NCI-H187 (cell line): ENCODE data around the gene BRAP.
"Not testable (repeated sequence)": the region's sequence is repeated elsewhere in the genome, so short reads cannot be mapped to it uniquely, and the experiment has no call there.

ENCODE experiments used
- DNase-seq, 2 experiments: peaks; one replicate each; lab custom pipeline; 2025; lab: John Stamatoyannopoulos, UW

BRAP gene, protein sequence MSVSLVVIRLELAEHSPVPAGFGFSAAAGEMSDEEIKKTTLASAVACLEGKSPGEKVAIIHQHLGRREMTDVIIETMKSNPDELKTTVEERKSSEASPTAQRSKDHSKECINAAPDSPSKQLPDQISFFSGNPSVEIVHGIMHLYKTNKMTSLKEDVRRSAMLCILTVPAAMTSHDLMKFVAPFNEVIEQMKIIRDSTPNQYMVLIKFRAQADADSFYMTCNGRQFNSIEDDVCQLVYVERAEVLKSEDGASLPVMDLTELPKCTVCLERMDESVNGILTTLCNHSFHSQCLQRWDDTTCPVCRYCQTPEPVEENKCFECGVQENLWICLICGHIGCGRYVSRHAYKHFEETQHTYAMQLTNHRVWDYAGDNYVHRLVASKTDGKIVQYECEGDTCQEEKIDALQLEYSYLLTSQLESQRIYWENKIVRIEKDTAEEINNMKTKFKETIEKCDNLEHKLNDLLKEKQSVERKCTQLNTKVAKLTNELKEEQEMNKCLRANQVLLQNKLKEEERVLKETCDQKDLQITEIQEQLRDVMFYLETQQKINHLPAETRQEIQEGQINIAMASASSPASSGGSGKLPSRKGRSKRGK

DNA sequence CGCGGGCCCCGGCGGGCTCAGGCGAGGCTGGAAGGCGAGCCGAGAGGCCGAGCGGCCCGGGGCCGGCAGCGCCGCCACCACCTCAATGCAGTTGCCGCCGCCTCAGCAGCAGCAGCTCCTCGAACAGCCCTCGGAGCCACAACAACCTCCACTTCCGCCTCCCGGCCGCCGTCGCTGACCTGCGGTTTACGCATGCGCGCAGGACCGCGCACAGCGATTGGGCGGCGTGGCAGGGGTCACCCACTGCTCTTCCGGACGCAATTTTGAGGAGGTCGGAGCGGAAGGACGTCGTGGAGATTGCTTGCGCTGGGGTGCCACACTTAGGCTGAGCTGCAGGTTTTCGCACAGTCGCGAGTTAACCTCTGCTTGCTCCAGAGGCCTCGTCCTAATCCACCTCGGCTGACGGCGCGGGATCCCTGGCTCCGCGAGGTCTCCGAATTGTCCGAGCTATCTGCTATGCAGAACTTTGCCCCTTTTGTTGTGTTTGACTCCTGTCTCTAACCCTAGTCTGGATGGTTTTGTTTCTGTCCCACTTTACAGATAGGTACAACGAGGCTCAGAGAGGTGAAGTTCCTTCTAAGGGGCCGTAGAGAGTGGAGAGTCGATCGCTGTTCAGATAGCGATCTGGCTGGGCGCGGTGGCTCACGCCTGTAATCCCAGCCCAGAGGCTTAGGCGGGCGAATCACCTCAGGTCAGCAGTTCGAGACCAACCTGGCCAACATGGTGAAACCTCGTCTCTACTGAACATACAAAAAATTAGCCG, at the start of gene BRAP, which contains the start of gene ACAD10:
TSS of gene BRAP (minus strand) at position 146 of the 763 bp plus-strand sequence. CDS start 164 bp downstream, outside the sequence.
TSS of gene ACAD10 (plus strand) at position 243 of the 763 bp plus-strand sequence. CDS start 6,657 bp downstream, outside the sequence.
- DNase-seq: peak; percentile 88 to 94

DNA sequence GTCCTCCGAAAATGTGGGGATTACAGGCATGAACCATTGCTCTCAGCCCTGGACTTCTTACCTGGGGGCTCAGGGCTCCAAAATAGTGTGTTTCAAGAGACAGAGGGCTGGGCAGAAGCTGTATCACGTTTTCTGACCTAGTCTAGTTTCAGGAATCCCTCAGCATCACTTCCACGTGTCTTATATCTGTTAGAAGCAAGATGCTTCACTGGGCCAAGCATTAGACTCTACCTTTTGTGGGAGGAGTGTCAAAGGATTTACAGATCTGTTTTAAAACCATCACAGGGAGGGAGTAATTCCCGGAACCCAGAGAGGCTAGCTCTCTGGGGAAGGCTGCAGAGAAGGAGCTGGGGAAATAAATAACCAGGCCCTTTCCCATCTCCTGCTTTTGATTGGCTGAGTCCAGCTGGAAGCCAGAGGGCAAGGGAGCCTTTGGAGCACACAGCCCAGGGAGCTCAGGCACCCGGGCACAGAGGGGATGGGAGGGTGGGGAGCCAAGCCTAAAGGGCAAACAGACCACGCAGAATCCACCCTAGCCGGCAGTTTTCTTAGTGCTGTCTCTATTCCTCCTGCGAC, 47.7 kb upstream of the BRAP start:
- DNase-seq: no peak

DNA sequence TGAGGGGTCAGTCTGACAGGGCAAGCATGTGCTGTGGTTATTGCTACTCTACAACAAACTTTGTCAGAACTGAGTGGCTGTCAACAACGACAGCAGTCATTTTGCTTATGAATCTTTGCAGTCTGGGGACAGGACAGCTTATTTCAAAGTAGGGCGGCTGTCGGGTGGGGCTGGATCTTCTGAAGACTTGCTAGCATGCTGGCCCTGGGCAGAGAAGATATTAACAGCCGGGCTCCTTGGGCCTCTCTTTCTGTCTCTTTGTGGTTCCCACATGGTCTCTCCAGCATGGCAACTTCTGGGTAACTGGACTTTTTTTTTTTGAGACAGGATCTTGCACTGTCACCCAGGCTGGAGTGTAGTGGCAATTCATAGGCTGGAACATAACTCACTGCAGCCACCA, 47.0 kb upstream of the BRAP start:
- DNase-seq: no peak

DNA sequence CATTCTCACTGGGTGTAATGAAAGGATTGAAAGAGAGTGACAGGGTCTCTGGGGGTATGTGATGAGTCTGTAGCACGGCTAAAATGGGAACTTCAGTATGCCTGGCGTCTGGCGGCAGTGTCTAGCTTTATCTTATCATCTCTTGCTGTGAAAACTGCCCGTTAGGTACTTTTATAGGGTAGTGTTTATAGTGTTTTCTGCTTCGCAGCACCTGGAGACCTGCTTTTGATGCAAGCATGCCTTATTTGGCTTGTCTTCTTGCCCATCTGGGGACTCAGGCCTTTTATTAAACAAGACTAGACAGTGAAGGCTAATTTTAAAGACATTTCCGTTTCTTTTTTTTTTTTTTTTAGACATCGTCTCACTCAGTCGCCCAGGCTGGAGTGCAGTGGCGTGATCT, 44.7 kb upstream of the BRAP start:
- DNase-seq: no peak

DNA sequence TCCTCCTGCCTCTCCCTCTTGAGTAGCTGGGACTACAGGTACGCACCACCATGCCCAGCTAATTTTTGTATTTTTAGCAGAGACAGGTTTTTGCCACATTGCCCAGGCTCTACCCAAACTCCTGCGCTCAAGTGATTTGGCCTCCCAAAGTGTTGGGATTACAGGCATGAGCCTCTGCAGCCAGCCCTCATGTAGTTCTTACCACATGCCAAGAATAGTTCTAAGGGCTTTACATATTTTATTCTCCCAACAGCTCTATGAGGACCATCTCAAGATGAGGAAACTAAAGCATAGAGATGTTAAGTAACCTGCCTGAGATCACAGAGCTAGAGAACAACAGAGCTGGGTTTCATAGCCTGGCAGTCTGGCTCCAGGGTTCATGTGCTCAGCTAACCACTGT, 43.0 kb upstream of the BRAP start:
- DNase-seq: no peak

DNA sequence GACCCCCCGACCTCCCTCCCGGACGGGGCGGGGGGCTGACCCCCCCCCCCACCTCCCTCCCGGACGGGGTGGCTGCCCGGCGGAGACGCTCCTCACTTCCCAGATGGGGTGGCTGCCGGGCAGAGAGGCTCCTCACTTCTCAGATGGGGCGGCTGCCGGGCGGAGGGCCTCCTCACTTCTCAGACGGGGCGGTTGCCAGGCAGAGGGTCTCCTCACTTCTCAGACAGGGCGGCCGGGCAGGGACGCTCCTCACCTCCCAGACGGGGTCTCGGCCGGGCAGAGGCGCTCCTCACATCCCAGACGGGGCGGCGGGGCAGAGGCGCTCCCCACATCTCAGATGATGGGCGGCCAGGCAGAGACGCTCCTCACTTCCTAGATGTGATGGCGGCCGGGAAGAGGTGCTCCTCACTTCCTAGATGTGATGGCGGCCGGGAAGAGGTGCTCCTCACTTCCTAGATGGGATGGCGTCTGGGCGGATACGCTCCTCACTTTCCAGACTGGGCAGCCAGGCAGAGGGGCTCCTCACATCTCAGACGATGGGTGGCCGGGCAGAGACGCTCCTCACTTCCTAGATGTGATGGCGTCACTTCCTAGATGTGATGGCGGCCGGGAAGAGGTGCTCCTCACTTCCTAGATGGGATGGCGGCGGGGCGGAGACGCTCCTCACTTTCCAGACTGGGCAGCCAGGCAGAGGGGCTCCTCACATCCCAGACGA, 38.0 kb upstream of the BRAP start:
- not testable (repeated sequence) for DNase-seq

DNA sequence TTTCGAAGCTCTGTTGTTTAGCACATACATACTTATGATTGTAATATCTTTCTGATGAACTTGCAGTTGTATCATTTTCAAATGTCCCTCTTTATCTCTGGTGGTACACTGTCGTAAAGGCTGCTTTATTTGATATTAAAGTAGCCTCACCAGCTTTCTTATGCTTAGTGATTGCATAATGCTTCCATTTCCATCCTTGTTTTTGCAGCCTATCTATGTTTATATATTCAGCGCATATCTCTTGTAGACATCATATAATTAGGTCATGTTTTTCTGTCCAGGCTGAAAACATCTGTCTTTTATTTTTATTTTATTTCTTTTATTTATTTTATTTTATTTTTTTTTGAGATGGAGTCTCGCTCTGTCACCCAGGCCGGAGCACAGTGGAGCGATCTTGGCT, 34.7 kb upstream of the BRAP start:
- DNase-seq: no peak

DNA sequence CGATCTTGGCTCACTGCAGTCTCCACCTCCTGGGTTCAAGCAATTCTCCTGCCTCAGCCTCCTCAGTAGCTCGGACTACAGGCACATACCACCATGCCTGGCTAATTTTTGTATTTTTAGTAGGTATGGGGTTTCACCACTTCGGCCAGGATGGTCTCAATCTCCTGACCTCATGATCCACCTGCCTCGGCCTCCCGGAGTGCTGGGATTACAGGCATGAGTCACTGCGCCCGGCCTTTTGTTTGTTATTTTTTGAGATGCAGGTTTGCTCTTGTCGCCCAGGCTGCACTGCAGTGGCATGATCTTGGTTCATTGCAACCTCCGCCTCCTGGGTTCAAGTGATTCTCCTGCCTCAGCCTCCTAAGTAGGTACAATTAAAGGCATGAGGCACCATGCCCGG, 33.6 kb upstream of the BRAP start:
- not testable (repeated sequence) for DNase-seq

DNA sequence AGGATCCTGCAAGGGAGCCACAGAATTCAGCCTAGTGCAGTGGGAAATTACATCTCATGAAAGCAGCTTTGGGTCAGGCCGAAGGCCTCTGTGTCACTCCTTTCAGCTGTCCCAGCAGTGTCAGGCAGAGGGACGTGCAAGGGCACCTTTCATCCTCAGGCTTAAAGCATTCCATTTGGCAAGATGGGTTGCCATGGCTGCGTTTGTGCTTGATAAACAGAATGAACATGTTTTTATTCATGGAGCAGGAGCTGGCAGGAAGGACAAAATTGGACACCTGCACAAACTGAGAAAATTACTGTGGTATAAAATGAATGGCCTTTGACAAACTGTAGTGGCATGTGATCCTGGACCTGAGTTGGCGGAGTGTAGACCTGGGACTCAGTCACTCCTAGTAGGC, 29.5 kb upstream of the BRAP start:
- no peak for DNase-seq

DNA sequence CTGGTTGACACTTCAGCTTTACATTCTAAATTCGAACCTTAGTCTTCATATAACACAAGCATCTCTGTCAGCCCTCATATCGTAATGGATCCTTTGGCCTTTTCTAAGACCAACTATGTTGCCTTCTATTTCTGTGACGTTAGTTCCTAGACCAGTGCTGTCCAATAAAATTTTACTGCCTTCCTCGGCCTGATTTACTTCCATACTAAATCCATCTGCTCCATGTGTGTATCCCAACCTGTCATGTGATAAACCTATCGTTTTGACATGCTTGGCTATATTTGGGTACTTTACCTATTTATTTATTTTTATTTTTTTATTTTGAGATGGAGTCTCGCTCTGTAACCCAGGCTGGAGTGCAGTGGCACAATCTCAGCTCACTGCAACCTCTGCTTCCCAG, 20.4 kb upstream of the BRAP start:
- DNase-seq: no peak

DNA sequence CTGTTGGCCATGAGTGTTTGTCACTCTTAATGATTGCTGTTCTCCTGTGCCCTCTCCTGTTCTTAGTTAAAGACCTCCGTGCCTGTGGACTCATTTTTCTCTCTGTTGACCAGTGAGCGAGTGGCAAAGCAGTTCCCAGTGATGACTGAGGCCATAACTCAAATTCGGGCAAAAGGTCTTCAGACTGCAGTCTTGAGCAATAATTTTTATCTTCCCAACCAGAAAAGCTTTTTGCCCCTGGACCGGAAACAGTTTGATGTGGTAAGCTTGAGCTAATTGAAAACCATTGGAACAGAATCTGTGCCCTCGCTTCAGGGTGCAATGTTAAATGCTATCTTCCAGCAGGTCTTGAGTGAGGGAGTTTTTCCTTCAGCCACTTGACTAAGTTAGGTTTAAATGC, 19.9 kb upstream of the BRAP start:
- no peak for DNase-seq

DNA sequence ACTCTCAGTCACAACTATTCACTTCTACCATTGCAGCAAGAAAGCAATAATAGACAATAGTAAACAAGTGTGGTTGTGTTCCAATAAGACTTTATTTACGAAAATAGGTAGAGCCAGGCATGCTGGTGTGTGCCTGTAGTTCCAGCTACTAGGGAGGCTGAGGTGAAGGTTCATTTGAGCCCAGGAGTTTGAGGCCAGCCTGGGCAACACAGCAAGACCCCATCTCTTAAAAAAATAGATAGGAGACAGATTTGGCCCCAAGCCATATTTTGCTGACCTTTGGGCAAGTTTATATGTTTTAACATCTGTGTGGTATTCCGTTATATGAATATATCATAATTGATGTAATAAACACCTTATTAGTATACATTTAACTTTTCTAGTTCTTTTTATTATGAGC, 14.2 kb upstream of the BRAP start:
- DNase-seq: no peak

DNA sequence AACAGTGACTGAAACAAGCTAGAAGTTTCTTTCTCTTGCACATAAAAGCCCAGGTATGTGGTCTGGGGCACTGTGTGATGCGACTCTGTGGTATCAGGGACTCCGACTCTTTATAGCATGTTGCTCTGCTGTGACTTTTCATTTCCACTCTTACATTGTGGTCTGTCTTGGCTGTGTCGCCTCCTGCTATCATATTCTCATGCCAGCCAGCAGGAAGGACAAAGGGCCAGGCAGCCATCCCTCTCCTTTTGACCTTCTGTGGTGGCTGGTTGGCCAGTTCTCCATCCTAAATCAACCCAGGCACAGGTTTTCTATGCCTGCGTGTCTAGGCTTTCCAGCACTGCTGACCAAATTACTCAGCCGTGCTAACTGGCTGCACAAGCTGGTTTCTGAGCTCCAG, 8.1 kb upstream of the BRAP start:
- DNase-seq: no peak

DNA sequence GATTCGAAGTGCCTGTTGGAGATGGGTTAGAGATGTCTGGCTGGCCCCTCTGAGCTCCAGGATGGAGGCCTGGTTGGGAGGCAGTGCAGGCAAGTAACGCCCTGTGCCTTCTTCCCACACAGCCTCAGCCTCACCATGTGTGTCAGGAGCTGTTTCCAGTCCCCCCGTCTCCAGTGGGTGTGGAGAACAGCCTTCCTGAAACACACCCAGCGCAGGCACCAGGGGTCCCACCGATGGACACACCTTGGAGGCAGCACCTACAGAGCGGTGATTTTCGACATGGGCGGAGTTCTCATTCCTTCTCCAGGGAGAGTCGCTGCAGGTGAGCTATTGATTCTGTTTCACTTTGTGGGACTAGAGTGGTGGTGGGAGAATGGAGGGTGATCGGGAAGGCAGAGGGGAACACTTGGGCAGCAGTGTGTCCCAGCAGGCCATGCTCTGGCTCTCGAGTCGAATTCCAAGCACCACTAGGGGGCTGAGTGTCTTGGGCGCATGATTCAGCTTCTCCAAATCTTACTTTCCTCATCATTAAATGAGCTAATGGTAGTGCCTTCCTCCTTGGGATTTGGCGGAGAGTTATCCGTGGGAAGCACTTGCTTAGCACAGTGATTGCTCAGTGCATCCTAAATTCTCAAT, 6.9 kb upstream of the BRAP start:
- DNase-seq: no peak

DNA sequence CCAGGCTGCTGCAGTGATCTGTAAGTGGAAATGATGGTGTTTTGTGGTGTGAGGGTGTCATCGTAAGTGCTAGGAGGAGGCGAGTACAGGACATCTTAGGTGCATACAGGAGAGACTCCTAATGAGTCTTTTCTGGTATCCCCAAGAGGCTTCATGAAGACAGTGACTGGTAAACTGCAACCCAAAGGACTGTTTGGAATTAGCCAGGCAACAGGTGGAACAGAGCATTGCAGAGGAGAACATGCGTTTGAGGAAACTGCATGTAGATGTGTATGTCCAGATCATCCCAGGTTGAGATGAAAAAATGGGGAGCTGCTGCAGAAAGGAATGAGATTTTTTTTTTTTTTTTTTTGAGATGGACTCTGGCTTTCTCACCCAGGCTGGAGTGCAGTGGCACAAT, 5.5 kb upstream of the BRAP start:
- no peak for DNase-seq

DNA sequence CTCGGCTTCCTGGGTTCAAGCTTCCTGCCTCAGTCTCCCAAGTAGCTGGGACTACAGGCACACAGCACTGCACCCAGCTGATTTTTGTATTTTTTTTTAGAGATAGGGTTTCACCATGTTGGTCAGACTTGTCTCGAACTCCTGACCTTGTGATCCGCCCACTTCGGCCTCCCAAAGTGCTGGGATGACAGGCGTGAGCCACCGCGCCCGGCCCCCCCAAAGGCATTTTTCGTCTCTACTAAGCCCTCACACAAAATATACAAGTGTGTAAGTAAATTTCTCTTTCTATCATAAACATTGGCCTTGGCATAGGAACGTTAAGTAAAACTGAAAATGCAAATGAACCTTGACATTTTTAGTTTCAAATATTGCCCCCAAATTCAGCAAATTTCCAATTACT, 2.2 kb upstream of the BRAP start:
- DNase-seq: no peak

DNA sequence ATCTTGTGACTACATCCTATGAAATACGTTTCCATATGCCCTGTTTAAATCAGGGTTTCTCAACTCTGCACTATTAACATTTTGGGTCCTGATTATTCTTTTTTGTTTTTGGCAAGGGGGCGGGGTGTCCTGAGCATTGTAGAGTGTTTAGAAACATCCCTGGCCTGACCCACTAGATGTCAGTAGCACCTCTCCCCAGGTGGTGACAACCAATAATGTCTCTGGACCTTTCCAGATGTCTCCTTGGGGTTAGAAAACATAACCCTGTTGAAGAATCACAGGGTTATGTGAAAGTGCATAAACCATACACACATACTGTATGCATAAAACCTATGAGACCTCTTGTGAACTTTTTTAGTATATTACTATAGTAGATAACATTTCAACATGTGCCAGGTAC, 1.5 kb upstream of the BRAP start:
- no peak for DNase-seq

DNA sequence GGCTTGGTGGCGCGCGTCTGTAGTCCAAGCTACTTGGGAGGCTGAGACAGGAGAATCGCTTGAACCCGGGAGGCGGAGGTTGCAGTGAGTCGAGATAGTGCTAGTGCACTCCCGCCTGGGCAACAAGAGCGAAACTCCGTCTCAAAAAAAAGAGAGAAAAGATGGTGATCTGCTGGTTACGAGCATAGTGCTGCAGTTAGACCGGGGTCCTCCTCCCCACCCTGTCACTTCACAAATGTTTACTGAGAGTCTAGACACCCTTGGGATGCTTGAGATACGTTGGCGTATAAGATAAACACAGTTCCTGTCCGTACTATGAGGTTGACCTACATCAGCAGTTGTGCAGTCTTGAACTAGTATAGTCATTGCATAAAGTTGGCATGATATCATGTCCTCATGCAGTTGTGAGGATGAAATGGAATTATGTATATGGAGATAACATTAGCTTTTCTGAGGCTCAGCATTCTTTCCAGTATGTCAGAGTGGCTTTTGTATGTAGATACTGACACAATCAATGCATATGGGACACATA, 884 bp upstream of the BRAP start:
- no peak for DNase-seq

DNA sequence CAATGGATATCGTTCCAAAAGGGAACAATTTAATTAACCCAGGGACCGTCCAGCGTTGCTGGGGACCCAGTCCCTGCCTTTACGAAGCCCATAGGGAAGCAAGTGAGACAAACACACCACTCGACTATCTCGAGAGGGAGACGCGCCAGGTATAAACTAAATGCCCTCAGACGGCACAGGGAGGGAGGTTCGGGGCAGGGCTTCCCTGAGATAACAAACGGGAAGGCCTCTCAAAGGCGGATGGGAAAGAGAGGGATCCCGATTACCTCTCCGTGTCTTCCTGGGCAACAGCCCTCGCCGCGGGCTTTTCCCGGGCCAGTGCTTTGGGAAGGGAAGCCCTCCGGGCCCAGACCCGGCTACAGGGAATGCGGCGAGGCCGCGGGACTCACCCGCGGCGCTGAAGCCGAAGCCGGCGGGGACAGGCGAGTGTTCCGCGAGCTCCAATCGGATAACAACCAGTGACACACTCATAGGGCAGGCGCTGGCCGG, 390 bp downstream of the BRAP start:
- no peak for DNase-seq

DNA sequence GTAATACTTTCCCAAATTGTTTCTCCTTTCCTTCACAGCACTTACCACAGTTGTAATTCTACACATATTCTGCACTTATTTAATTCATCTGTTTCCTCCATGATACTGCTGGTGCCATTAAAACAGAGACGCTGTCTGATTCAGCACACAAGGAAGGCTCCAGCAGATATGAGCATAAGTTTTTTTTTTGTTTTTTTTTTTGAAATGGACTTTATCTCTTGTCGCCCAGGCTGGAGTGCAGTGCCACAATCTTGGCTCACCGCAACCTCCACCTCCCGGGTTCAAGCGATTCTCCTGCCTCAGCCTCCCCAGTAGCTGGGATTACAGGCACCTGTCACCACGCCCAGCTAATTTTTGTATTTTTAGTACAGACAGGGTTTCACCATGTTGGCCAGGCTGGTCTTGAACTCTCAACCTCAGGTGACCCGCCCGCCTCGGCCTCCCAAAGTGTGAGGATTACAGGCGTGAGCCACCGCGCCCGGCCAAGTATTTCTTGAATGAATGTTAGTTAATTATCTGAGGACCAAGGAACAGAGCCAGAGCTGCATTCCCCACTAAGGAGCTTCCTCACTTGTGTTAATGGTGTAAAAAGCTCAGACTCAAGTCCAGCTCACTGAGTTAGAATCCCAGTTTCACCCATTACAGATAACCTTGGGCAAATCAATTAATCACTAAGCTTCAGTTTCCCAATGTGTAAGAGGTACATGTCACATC, 1.1 kb downstream of the BRAP start:
- not testable (repeated sequence) for DNase-seq
